K562 (cell line): ENCODE results near the gene RBM4B. TPM values are rescaled to one million over a fixed set of nuclear protein-coding genes. Genes with fewer than 3 reads are reported as not detected.

Source experiments
- ATAC-seq: fragments of 200-7000 bp; cut with Tn5 transposase; 3 replicates; pipeline ENCODE4 v1.9.1; 2020; ENCODE audit warnings: moderate library complexity
- BruUV-seq: library from RNA; stranded (reverse); fragments of 400-500 nt; replicated peaks from 2 replicates; lab custom pipeline; 2021; lab: Mats Ljungman, UMichigan
- CTCF ChIA-PET: fragments of 300-600 bp; formaldehyde crosslinking; extraction: SDS; loops from one replicate; lab custom pipeline; 2021; ENCODE audit warnings: low intra/inter-chr PET ratio; lab: Yijun Ruan, JAX
- POLR2A ChIA-PET: fragments of 300-600, 350-650 bp; sonication (Branson Sonifier 250); formaldehyde crosslinking; extraction: SDS; loops from one replicate; lab custom pipeline; 2021; ENCODE audit warnings: antibody characterized with exemption, inconsistent platforms; lab: Yijun Ruan, JAX
- DNase-seq, 4 experiments: peaks; one replicate each; pipeline versions ENCODE4 v3.0.0 to v3.0.0-alpha.2; 2011 to 2018; ENCODE audit warnings: low spot score in 3 of 4, mixed read lengths in 3 of 4; ENCODE audit errors: extremely low read depth in 1 of 4
- FAIRE-seq: peaks from 2 replicates; lab custom pipeline; 2011; peaks lifted over from hg19 to GRCh38; lab: Jason Lieb, UNC
- H2AFZ ChIP-seq: 2 replicates; pipeline ENCODE4 v1.6.0; 2011; ENCODE audit warnings: low read depth, low read length, control low read depth, inconsistent platforms
- H3K27ac ChIP-seq: fragments of 200-600 bp; 3 replicates; pipeline ENCODE4 v1.8.0; 2011; ENCODE audit warnings: low read depth, mild to moderate bottlenecking, control low read depth, inconsistent platforms, low read length, moderate library complexity, mixed read lengths; ENCODE audit errors: extremely low read depth
- H3K27me3 ChIP-seq, 2 experiments: fragments of 300-600 bp in 1 of 2; 2 replicates in 1 of 2; 3 replicates in 1 of 2; pipeline versions ENCODE4 v1.6.0 to v1.8.0; 2011; ENCODE audit warnings: inconsistent platforms in 2 of 2, low read length in 2 of 2, mild to moderate bottlenecking in 1 of 2, mixed read lengths in 1 of 2, moderate library complexity in 1 of 2; ENCODE audit not compliant: control insufficient read depth in 2 of 2, insufficient read depth in 2 of 2
- H3K36me3 ChIP-seq: fragments of 300-600 bp; 3 replicates; pipeline ENCODE4 v1.8.0; 2011; ENCODE audit warnings: mild to moderate bottlenecking, low read length, inconsistent platforms; ENCODE audit not compliant: control insufficient read depth, insufficient read depth
- H3K4me1 ChIP-seq, 2 experiments: fragments of 200-600 bp in 1 of 2; replicated peaks in 1 of 2; 2 replicates in 1 of 2; 3 replicates in 1 of 2; pipeline versions ENCODE4 v1.5.1 to v1.8.0; 2011; ENCODE audit warnings: inconsistent platforms in 2 of 2, low read length in 2 of 2, mild to moderate bottlenecking in 1 of 2, mixed read lengths in 1 of 2, moderate library complexity in 1 of 2; ENCODE audit not compliant: control insufficient read depth in 2 of 2, insufficient read depth in 2 of 2
- H3K4me2 ChIP-seq: 2 replicates; pipeline ENCODE4 v1.6.1; 2011; ENCODE audit warnings: low read length, control low read depth, inconsistent platforms, mixed read lengths; ENCODE audit not compliant: insufficient read depth
- H3K4me3 ChIP-seq: fragments of 200-600 bp; sonication (generic), shearing (Covaris generic); 2 replicates; pipeline ENCODE4 v1.5.1; 2016; ENCODE audit warnings: control low read depth, inconsistent platforms
- H3K79me2 ChIP-seq: fragments of 200-600 bp; 3 replicates; pipeline ENCODE4 v1.8.0; 2011; ENCODE audit warnings: low read length, inconsistent platforms; ENCODE audit not compliant: control insufficient read depth, insufficient read depth
- H3K9ac ChIP-seq, 2 experiments: 2 replicates each; pipeline versions ENCODE4 v1.6.0 to v1.6.1; 2011; ENCODE audit warnings: low read depth in 2 of 2, low read length in 2 of 2, control low read depth in 1 of 2, inconsistent platforms in 1 of 2, mild to moderate bottlenecking in 1 of 2, mixed read lengths in 1 of 2; ENCODE audit not compliant: insufficient read depth in 1 of 2
- H3K9me1 ChIP-seq: one replicate; pipeline ENCODE4 v1.6.0; 2011; ENCODE audit warnings: inconsistent platforms, mild to moderate bottlenecking, low read length, moderate library complexity; ENCODE audit not compliant: control insufficient read depth, insufficient read depth
- H3K9me3 ChIP-seq: replicated peaks from 2 replicates; pipeline ENCODE4 v1.5.1; 2011; ENCODE audit warnings: low read depth, low read length, inconsistent platforms; ENCODE audit not compliant: control insufficient read depth, insufficient read depth
- H4K20me1 ChIP-seq: replicated peaks from 2 replicates; pipeline ENCODE4 v1.6.1; 2011; ENCODE audit warnings: low read length, inconsistent platforms, mixed read lengths; ENCODE audit not compliant: control insufficient read depth, insufficient read depth
- ATF3 ChIP-seq, 2 experiments: fragments of 450-650 bp in 1 of 2; sonication (generic) in 1 of 2; formaldehyde crosslinking in 1 of 2; IDR thresholded peaks in 1 of 2; conservative IDR thresholded peaks in 1 of 2; 2 replicates each; pipeline versions ENCODE4 v1.6.1 to v1.8.1; 2016 to 2023; ENCODE audit warnings: mild to moderate bottlenecking in 2 of 2, moderate library complexity in 2 of 2, inconsistent platforms in 1 of 2, missing genetic modification reagents in 1 of 2
- JUND ChIP-seq, 2 experiments: IDR thresholded peaks; 2 replicates in 1 of 2; 3 replicates in 1 of 2; pipeline ENCODE4 v1.6.1; 2011; ENCODE audit warnings: borderline replicate concordance in 2 of 2, low read depth in 2 of 2, low read length in 2 of 2, improper control_type of control experiment in 1 of 2, missing biosample characterization in 1 of 2, missing genetic modification characterization in 1 of 2, missing genetic modification reagents in 1 of 2
- MTA2 ChIP-seq: fragments of 450-650 bp; IDR thresholded peaks from 2 replicates; pipeline ENCODE4 v1.6.1; 2016; ENCODE audit warnings: low read depth
- POLR2AphosphoS5 ChIP-seq: IDR thresholded peaks from 2 replicates; pipeline ENCODE4 v1.6.1; 2011; ENCODE audit warnings: mild to moderate bottlenecking, low read depth, low read length, moderate library complexity; ENCODE audit not compliant: control insufficient read depth, insufficient read depth
- RBM25 ChIP-seq: fragments of 200-400 bp; formaldehyde crosslinking; IDR thresholded peaks from 2 replicates; pipeline ENCODE4 v1.6.1; 2018; ENCODE audit warnings: low read length, low read depth, moderate library complexity; ENCODE audit not compliant: severe bottlenecking
- ZNF311 ChIP-seq: fragments of 250-450 bp; sonication (Bioruptor Pico); IDR thresholded peaks from 2 replicates; pipeline ENCODE4 v1.4.0; 2020; ENCODE audit warnings: mild to moderate bottlenecking, moderate library complexity
- WGBS: fragments of 100-300 bp; shearing (Covaris generic); methylation state at CpG from one replicate; pipeline ENCODE4 v1.1.6; 2016; ENCODE audit warnings: low coverage, mixed read lengths; ENCODE audit not compliant: insufficient coverage; ENCODE audit errors: missing lambda C conversion rate; 5-methylcytosine and 5-hydroxymethylcytosine counted together
- in situ Hi-C: fragments of 300-500 bp; cut with MboI; formaldehyde crosslinking; loops from 4 replicates; pipeline ENCODE4 v1.15.0; 2018; ENCODE audit warnings: inconsistent platforms, mixed read lengths
- intact Hi-C: fragments of 100-400 bp; cut with micrococcal nuclease; formaldehyde crosslinking; loops from 2 replicates; pipeline ENCODE4 v1.14.2; 2022
- polyA plus RNA-seq, 8 experiments: library from polyadenylated mRNA; depleted of rRNA in 4 of 8; stranded (reverse) in 5 of 8; unstranded in 3 of 8; fragments of >200 nt; fragmentation: Nextera tagmentation in 2 of 8; fragmentation: Illumina TruSeq in 1 of 8; extraction: Ambion mirVana in 2 of 8; extraction: Trizol in 1 of 8; gene quantifications; 2 replicates each; pipeline versions ENCODE4 v1.2.1 to v1.2.3, GENCODE V29; 2011 to 2014; ENCODE audit warnings: inconsistent platforms in 1 of 8, missing spikeins in 1 of 8
- total RNA-seq, 7 experiments: library from RNA; depleted of rRNA in 6 of 7; stranded (reverse); fragments of >200 nt in 6 of 7; fragmentation: Illumina TruSeq in 2 of 7; extraction: Trizol in 2 of 7; gene quantifications; 2 replicates each; pipeline versions ENCODE4 v1.2.1 to v1.2.3, GENCODE V29; 2011 to 2021; ENCODE audit warnings: low replicate concordance in 1 of 7

Gene RBM4B
- total and polyA plus RNA-seq, 9 of the 15 experiments (the other 6 are each of a cell fraction or from before 2014, with no cell fraction given) = 14.6 to 39.9 (median 23.3) TPM

GRCh38 chr11:66631883-66632282 is 45.8 kb downstream of the RBM4B start:
- in situ Hi-C loops = no loop called here
- H3K4me1 ChIP-seq = peaks cover 0 to under 1% of the 10 kb centered on the region in 2 experiments; a peak in 3 of 5 replicates
- H4K20me1 ChIP-seq = peaks cover 6% of the 10 kb centered on the region; the same call in 1 of the 2 replicates
- no peak overlapping the region for H3K9ac ChIP-seq
- peaks cover 78% of the 10 kb centered on the region for H3K36me3 ChIP-seq
- H3K4me2 ChIP-seq = no peak overlapping the region
- WGBS = 89% methylated on average over 6 of the region's 6 CpGs
- no peaks in the 10 kb centered on the region for H3K27me3 ChIP-seq
- H2AFZ ChIP-seq = no peak overlapping the region
- DNase-seq (no peak), FAIRE-seq (no peak), ATAC-seq (no peak)
- H3K27ac ChIP-seq = no peak overlapping the region
- H3K4me3 ChIP-seq = no peak overlapping the region
- CTCF ChIA-PET = no interaction called here
- TF ChIP-seq POLR2AphosphoS5 = 0 out of 2 replicates have a peak, but pooled peaks have one; percentile 26
- no peak for TF ChIP-seq ZNF311 (CRISPR knock-in tag)
- TF ChIP-seq MTA2 = no peak
- TF ChIP-seq, all 486 proteins: peak for 1
- POLR2A ChIA-PET = interaction anchor here (1.3 to 26.4 kb wide), 2 partner anchors 9 to 18 kb away, joined by 6 to 387 read pairs; partner anchors contain the start of gene RBM14
- no TSS peak for BruUV-seq
- H3K79me2 ChIP-seq = peaks cover 95% of the 10 kb centered on the region
- no peaks in the 10 kb centered on the region for H3K9me3 ChIP-seq
- intact Hi-C loops = no loop called here
- no peaks in the 10 kb centered on the region for H3K9me1 ChIP-seq

GRCh38 chr11:66629356-66629755 is 48.3 kb downstream of the RBM4B start:
- FAIRE-seq (no peak), DNase-seq (no peak), ATAC-seq (no peak)
- no TSS peak for BruUV-seq
- intact Hi-C loops (no loop called here), in situ Hi-C loops (no loop called here)
- Histone ChIP-seq H3K4me2 (no peak overlapping the region), H3K27me3 (no peaks in the 10 kb centered on the region), H2AFZ (no peak overlapping the region), H3K27ac (no peak overlapping the region), H3K79me2 (peaks cover 99% of the 10 kb centered on the region), H3K9ac (no peak overlapping the region), H3K9me3 (no peaks in the 10 kb centered on the region), H3K9me1 (no peaks in the 10 kb centered on the region), H3K36me3 (peaks cover 91% of the 10 kb centered on the region), H4K20me1 (peaks cover 16% of the 10 kb centered on the region; the same call in 1 of the 2 replicates), H3K4me1 (peaks cover 0 to 13% of the 10 kb centered on the region in 2 experiments; a peak in 1 of 5 replicates), H3K4me3 (no peak overlapping the region)
- WGBS = 83% methylated on average over 2 of the region's 2 CpGs
- CTCF ChIA-PET = no interaction called here
- peak; percentile 45 for TF ChIP-seq ATF3 (IDR thresholded peaks at IDR 0.05)
- no peak for TF ChIP-seq ATF3 (CRISPR knock-in tag; conservative IDR thresholded peaks at IDR 0.05)
- TF ChIP-seq RBM25 = no peak
- TF ChIP-seq JUND (IDR thresholded peaks at IDR 0.05; ENCODE audit: borderline replicate concordance, low read depth, low read length) = no peak
- TF ChIP-seq JUND (tag; IDR thresholded peaks at IDR 0.05; ENCODE audit: borderline replicate concordance, low read depth, low read length) = peak; percentile 21; the same call in 1 of the 3 replicates
- POLR2A ChIA-PET = interaction anchor here (0.7 to 26.4 kb wide), 8 partner anchors 7 to 47 kb away, joined by 3 to 387 read pairs (median 4); partner anchors contain the start of genes RBM14 and RBM4
